Right renal pelvis (tissue), 4 donors: ENCODE measurements around the gene BCKDHB. TPM values are rescaled to one million over a fixed set of nuclear protein-coding genes. Genes with fewer than 3 reads are reported as not detected.
"Not testable (repeated sequence)": the region's sequence is repeated elsewhere in the genome, so short reads cannot be mapped to it uniquely, and the experiment has no call there.

Experiments used
- DNase-seq, 4 donors: peaks; one replicate each; pipeline ENCODE4 v3.0.0-alpha.2; 2013; ENCODE audit warnings: low read depth in 4 of 4, low spot score in 3 of 4, missing footprints in 1 of 4
- polyA plus RNA-seq, 4 donors: library from polyadenylated mRNA; unstranded; fragments of 120-200 nt; gene quantifications; one replicate each; pipeline ENCODE4 v1.2.1, GENCODE V29; 2013; ENCODE audit not compliant: insufficient read length in 4 of 4

BCKDHB gene
- polyA plus RNA-seq, 4 donors = 32.2 to 44.7 (median 39.4) TPM

DNA sequence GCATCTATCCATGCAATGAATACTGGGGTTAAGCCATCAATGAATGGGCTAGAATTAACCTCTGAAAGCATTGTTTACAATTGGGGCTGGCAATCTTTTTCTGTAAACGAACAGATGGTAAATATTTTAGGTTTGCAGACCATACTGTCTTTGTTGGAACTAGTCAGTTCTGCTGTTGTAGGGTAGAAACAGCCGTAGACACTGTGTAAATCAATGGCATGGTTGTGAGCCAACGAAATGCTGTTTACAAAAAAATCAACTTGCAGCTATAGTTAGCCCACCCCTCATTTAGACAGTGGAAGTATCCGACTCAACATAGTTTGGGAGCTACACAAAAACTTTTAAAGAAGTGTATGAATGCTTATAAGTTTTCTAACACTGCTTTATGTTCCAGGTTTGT lies 91.5 kb downstream of the BCKDHB start:
- DNase-seq = no peak

- DNase-seq = no peak
These were observed 96.8 kb downstream of the BCKDHB start for GRCh38 chr6:80203283-80203682.

DNA sequence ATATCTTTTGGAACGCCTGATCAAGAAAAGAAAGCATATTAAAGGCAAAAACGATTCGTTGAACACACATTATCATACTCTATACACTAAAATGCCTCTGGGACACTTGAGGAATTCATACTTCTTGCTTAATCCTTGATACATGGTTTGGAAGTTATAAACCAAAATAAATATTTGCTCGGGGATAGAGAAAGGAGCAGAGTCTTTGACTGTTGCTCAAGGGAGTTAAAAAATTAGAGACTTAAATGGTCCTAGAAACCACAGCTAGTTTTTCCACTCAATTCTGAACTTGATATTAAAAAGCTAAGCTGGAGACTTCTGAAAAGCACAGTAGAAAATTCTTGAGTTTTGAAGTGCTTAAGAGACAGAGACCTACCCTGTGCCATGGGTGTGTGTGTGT lies 98.9 kb downstream of the BCKDHB start:
- no peak for DNase-seq

GRCh38 chr6:80206758-80207157 lies 100.3 kb downstream of the BCKDHB start:
- DNase-seq = no peak

GRCh38 chr6:80209430-80209829 lies 103.0 kb downstream of the BCKDHB start:
- DNase-seq = no peak

DNA sequence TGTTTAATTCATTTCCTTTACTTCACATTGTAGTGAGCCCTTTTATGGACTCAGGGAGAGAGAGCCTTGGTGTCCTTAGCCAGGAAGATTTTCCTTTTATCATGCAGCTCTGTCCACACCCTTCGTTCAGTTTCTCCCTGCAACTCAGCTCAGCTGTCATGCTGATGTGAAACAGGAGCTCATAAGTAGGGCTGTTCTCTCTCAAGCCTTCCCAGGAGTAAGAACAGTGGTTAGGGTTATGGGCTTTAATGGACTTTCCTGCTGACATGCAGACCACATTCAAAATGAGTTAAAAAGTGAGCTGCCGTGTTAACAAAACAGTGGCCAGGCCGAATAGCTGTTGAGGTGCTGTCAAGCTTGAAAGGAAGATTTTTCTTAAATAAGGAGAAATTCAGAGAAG lies 104.1 kb downstream of the BCKDHB start:
- no peak for DNase-seq

GRCh38 chr6:80211286-80211685 lies 104.8 kb downstream of the BCKDHB start:
- DNase-seq = no peak

- DNase-seq = not testable (repeated sequence)
These were observed 105.4 kb downstream of the BCKDHB start for GRCh38 chr6:80211890-80212289.

DNA sequence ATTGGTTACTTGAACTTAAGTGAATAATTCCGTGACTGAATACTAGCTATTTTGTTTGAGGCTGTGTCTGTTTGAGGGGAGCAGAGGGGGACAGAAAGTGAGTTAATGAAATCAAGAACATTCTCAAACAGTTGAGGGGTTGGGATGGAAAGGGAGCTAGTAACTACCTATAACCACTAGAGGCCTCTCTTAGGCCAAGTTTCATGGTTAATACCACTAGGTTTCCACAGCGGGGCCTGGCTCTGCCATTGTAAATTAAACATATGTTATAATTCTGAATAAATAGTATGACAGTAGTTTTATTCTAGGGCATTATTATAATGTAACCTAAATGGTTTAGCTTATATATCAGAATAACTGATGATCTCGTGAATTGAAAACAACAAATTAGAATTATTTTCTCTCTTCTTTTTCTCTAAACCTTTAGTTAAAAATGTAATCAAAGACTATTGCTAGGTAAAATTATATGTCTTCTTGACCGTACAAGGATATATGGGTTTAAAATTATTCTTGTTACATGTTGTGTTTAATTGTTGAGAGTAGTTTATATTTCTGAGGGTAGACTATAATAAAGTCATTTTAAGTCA lies 108.1 kb downstream of the BCKDHB start:
- peak in 1 of 4 donors; percentile 33 for DNase-seq

GRCh38 chr6:80215063-80215462 lies 108.6 kb downstream of the BCKDHB start:
- DNase-seq = no peak

DNA sequence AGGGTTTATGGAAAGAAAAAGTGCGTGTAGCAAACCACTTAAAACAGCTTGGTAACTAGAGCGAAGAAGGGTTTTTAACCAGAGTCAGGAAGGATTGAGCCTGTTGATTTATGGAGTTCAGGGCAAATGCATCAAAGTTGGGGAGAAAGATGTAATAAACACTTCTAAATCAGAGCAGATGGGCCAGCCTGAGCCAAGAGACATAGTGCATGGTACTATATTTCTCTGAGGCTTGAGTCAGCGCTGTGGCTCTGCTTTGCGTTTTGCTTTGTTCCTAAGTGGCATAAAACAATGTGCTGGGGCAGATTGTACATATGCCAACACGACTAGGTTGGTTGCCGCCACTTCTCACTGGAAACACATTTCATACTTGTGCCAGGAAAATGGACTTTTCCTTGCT lies 111.3 kb downstream of the BCKDHB start:
- peak in 3 of 4 donors; percentile 14 to 35 (median 33) for DNase-seq

GRCh38 chr6:80223743-80224212 lies 117.3 kb downstream of the BCKDHB start:
- no peak for DNase-seq

- DNase-seq = no peak
These were observed 119.7 kb downstream of the BCKDHB start for GRCh38 chr6:80226151-80226550.

DNA sequence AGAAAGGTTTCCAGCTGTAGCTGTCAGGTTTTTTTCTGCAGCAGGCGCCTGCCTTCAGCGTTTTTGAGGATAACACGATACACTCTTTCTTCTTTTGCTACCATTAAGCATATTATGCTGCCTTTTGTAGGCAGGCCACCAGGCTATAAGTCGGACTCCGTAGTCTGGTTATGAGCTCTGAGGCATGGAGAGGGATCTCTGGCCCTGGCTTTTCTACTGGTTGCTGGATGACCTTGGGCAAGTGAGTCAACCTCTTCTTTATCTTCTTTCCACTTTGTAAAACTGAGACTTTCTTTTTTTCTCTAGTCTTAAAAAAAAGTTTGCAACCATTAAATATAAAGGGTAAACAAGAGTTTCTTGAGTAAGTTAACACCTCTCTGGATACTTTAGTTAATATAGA lies 120.2 kb downstream of the BCKDHB start:
- no peak for DNase-seq

- DNase-seq = no peak
These were observed 121.2 kb downstream of the BCKDHB start for GRCh38 chr6:80227545-80228105.

DNA sequence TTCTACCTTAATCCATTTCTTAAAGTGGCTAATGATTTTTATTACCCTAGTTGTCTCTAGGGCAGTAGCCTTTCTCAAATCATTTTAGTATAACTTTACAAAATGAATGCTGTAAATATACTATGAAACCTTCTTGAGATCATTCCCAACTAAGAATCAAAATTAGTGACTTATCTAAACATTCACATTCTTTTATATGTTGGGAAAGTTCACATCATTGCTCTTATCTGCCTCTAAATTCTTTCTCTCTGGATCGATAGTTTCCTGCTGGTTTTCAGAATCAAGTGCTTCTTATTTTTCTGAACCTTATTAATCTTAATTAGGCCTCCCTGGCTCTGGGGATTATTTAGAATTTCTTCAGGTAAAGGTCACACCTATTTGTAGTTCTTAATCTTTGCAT lies 126.8 kb downstream of the BCKDHB start:
- no peak for DNase-seq

DNA sequence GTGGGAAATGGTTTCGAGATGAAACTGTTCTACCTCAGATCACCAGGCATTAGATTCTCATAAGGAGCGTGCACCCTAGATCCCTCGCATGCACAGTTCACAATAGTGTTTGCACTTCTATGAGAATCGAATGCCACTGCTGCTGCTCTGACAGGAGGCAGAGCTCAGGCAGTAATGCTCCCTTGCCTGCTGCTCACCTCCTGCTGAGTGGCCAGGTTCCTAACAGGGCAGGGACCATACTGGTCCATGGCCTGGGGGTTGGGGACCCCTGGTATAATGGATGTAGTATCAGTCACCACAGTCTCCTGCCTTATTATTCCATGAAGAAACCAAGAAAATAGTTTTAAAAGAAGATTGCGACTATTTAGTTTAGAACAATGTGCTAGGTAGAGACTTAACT lies 127.5 kb downstream of the BCKDHB start:
- no peak for DNase-seq

DNA sequence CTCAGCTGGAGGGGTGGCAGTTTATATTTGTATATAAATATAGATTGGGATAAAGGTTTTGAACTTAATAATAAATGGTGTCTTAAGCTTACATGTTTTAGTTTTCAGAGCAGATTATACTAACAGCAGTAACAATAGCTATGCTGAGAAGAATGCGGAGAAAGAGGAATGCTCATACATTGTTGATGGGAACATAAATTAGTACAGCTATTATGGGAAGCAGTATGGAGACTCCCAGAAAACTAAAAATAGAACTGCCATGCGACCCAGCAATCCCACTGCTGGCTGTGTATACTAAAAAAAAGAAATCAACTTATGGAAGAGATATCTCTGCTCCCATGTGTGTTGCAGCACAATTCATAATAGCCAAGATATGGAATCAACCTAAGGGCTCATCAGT lies 127.9 kb downstream of the BCKDHB start:
- DNase-seq = peak in 2 of 4 donors; percentile 4 to 24

GRCh38 chr6:80234908-80235307 lies 128.4 kb downstream of the BCKDHB start:
- no peak for DNase-seq

- no peak for DNase-seq
These were observed 129.2 kb downstream of the BCKDHB start for GRCh38 chr6:80235647-80236046.

GRCh38 chr6:80238754-80239153 lies 132.3 kb downstream of the BCKDHB start:
- not testable (repeated sequence) for DNase-seq

- DNase-seq = no peak
These were observed 138.6 kb downstream of the BCKDHB start for GRCh38 chr6:80245043-80245442.

GRCh38 chr6:80249897-80250296 lies 143.4 kb downstream of the BCKDHB start:
- DNase-seq = no peak
